Measurements from ENCODE around the gene NUAK1. TPM values are rescaled to one million over a fixed set of nuclear protein-coding genes. Genes with fewer than 3 reads are reported as not detected.

The NUAK1 gene
- total RNA-seq, 1 experiment from 2014 or later = 7.4 TPM

DNA sequence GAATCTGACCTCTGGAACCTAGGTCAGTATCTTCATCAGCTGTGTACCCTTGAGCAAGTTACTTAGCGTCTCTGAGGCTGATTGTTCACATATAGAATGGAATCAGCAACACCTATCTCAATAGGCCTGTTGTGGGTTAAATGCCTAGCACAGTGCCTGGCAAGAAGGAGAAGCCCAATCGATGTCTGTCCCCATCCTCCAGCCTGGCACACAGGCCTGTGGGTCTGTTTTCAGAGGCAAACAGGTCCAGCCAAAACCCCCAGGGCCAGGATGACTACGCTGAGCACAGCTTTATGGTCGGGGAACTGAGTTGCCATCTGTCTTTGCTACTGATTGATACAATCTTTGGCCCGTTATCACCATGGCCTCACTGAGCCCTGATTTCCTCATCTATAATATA lies 89.2 kb downstream of the NUAK1 start (continued):
- TF ChIP-seq, protein P1, sequence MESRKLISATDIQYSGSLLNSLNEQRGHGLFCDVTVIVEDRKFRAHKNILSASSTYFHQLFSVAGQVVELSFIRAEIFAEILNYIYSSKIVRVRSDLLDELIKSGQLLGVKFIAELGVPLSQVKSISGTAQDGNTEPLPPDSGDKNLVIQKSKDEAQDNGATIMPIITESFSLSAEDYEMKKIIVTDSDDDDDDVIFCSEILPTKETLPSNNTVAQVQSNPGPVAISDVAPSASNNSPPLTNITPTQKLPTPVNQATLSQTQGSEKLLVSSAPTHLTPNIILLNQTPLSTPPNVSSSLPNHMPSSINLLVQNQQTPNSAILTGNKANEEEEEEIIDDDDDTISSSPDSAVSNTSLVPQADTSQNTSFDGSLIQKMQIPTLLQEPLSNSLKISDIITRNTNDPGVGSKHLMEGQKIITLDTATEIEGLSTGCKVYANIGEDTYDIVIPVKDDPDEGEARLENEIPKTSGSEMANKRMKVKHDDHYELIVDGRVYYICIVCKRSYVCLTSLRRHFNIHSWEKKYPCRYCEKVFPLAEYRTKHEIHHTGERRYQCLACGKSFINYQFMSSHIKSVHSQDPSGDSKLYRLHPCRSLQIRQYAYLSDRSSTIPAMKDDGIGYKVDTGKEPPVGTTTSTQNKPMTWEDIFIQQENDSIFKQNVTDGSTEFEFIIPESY (IDR thresholded peaks at IDR 0.05; ENCODE audit: extremely low read depth, insufficient replicate concordance, low read length) = no peak
- TF ChIP-seq CEBPB (IDR thresholded peaks at IDR 0.05; ENCODE audit: low read depth) = no peak
- TF ChIP-seq YY1 (IDR thresholded peaks at IDR 0.05; ENCODE audit: extremely low read depth, insufficient replicate concordance, low read depth, low read length) = no peak
- TF ChIP-seq, protein P2, sequence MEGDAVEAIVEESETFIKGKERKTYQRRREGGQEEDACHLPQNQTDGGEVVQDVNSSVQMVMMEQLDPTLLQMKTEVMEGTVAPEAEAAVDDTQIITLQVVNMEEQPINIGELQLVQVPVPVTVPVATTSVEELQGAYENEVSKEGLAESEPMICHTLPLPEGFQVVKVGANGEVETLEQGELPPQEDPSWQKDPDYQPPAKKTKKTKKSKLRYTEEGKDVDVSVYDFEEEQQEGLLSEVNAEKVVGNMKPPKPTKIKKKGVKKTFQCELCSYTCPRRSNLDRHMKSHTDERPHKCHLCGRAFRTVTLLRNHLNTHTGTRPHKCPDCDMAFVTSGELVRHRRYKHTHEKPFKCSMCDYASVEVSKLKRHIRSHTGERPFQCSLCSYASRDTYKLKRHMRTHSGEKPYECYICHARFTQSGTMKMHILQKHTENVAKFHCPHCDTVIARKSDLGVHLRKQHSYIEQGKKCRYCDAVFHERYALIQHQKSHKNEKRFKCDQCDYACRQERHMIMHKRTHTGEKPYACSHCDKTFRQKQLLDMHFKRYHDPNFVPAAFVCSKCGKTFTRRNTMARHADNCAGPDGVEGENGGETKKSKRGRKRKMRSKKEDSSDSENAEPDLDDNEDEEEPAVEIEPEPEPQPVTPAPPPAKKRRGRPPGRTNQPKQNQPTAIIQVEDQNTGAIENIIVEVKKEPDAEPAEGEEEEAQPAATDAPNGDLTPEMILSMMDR (IDR thresholded peaks at IDR 0.05 in 2 of 3, conservative IDR thresholded peaks at IDR 0.05 in 1 of 3; ENCODE audit: borderline replicate concordance in 1 of 3, insufficient read depth in 1 of 3, low read depth in 2 of 3, low read length in 2 of 3) = no peak
- no peak for TF ChIP-seq CBX3 (IDR thresholded peaks at IDR 0.05; ENCODE audit: low read depth)
- no peak for TF ChIP-seq SIN3A (IDR thresholded peaks at IDR 0.05; ENCODE audit: low read depth)
- TF ChIP-seq, protein P3, sequence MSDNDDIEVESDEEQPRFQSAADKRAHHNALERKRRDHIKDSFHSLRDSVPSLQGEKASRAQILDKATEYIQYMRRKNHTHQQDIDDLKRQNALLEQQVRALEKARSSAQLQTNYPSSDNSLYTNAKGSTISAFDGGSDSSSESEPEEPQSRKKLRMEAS (IDR thresholded peaks at IDR 0.05) = no peak

DNA sequence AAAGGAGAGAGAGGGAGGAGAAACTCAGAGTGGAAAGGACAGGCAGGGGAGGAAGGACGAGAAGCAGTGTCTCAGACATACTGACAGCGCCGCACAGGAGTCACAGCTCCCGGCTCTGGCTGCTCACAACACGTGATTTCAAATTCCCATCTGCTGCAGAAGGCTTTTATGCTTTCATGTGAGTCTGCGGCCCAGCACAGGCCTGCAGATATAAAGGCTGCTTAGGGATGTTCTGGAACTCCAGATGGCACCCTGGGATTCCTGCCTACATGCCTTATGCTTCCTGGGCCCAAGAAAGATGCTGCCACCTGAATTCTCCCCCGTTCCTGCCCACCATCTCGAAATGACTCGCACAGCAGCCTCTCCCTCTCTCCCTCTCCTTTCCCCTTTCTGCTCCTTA lies 89.6 kb downstream of the NUAK1 start:
- TF ChIP-seq EZH2phosphoT487 (IDR thresholded peaks at IDR 0.05; ENCODE audit: borderline replicate concordance) (no peak), JUND (IDR thresholded peaks at IDR 0.05) (no peak), EZH2 (IDR thresholded peaks at IDR 0.05) (no peak), POLR2A (IDR thresholded peaks at IDR 0.05; ENCODE audit: borderline replicate concordance, extremely low read depth, insufficient read depth, insufficient read length) (no peak), POLR2AphosphoS5 (IDR thresholded peaks at IDR 0.05; ENCODE audit: low read depth, low read length) (no peak)
- TF ChIP-seq, protein P2 (IDR thresholded peaks at IDR 0.05 in 2 of 3, conservative IDR thresholded peaks at IDR 0.05 in 1 of 3; ENCODE audit: borderline replicate concordance in 1 of 3, insufficient read depth in 1 of 3, low read depth in 2 of 3, low read length in 2 of 3) = no peak
- Histone ChIP-seq H3K27ac (ENCODE audit: low read depth, low read length) (no peak overlapping the region), H3K36me3 (ENCODE audit: control insufficient read depth in 1 of 2, insufficient read depth in 2 of 2, low read length in 2 of 2) (no peaks in the 10 kb centered on the region), H3K79me2 (ENCODE audit: insufficient read depth, low read length) (no peaks in the 10 kb centered on the region), H4K20me1 (ENCODE audit: insufficient read depth) (no peaks in the 10 kb centered on the region), H3K9ac (ENCODE audit: low read length) (no peak overlapping the region), H3K9me2 (ENCODE audit: insufficient read depth) (no peaks in the 10 kb centered on the region), H3K4me2 (ENCODE audit: low read length) (no peak overlapping the region), H3K4me3 (replicated peaks in 1 of 2; ENCODE audit: low read depth in 1 of 2, low read length in 2 of 2) (no peak overlapping the region), H3K4me1 (ENCODE audit: control insufficient read depth in 1 of 2, insufficient read depth in 2 of 2, low read length in 2 of 2) (no peaks in the 10 kb centered on the region), H3K27me3 (ENCODE audit: insufficient read depth, low read length) (peaks cover 33% of the 10 kb centered on the region), H2AFZ (ENCODE audit: low read depth, low read length, poor library complexity, severe bottlenecking) (no peak overlapping the region), H3K9me3 (ENCODE audit: control insufficient read depth in 1 of 2, insufficient read depth in 1 of 2, low read depth in 1 of 2, low read length in 2 of 2) (no peaks in the 10 kb centered on the region)
- intact Hi-C loops (cut with micrococcal nuclease) = no loop called here
- no TSS peak for BruUV-seq (replicated peaks)
- POLR2A ChIA-PET = no interaction called here
- RAD21 ChIA-PET (ENCODE audit: low non-redundant PET in 1 of 2, low total read pairs in 2 of 2, uncharacterized antibody in 2 of 2, unreplicated experiment in 2 of 2) = no interaction called here
- ATAC-seq (no peak), DNase-seq (ENCODE audit: low read depth, low spot score) (no peak)
- CTCF ChIA-PET = interaction anchor here (0.7 kb wide), 1 partner anchor 423 kb away, joined by 3 read pairs; no protein-coding TSS in a partner anchor

Data from HCT116 (cell line).